Endometrial microvascular endothelial cells (primary cell): ENCODE measurements around the gene PTPA. TPM values are rescaled to one million over a fixed set of nuclear protein-coding genes. Genes with fewer than 3 reads are reported as not detected.

Source experiments
- in situ Hi-C: cut with HindIII; loops from 2 replicates; pipeline ENCODE4 v1.10.0; 2017; ENCODE audit warnings: low sequenced_read_pairs, low pct_unique_long_range_greater_than_20kb; ENCODE audit errors: inconsistent ontology term
- total RNA-seq: library from RNA; depleted of rRNA; stranded (reverse); fragments of >200 nt; gene quantifications from one replicate; pipeline ENCODE4 v1.2.3, GENCODE V29; 2015; ENCODE audit errors: inconsistent ontology term

The PTPA gene
- 163 TPM for total RNA-seq

GRCh38 chr9:129110740-129111527, at the start of gene PTPA, which contains the start of gene CRAT:
Gene PTPA (plus strand): TSS chr9:129111415. CDS start chr9:129111601, 186 bp downstream.
Gene CRAT (minus strand): TSS chr9:129110793. CDS start chr9:129110509, 284 bp downstream.
- in situ Hi-C loops, result no loop called here

- in situ Hi-C loops, result no loop called here
These were observed 48.2 kb upstream of the PTPA start for GRCh38 chr9:129063061-129063460.

GRCh38 chr9:129064499-129064908, 46.7 kb upstream of the PTPA start:
- in situ Hi-C loops, result no loop called here

- in situ Hi-C loops, result no loop called here
These were observed 43.1 kb upstream of the PTPA start for GRCh38 chr9:129068110-129068509.

GRCh38 chr9:129068990-129069861, 42.0 kb upstream of the PTPA start:
- in situ Hi-C loops, result no loop called here

- in situ Hi-C loops, result no loop called here
These were observed 41.2 kb upstream of the PTPA start for GRCh38 chr9:129069862-129070641.

GRCh38 chr9:129070696-129071525, 40.3 kb upstream of the PTPA start:
- in situ Hi-C loops, result no loop called here

GRCh38 chr9:129071526-129072126, 39.6 kb upstream of the PTPA start:
- in situ Hi-C loops, result no loop called here

- in situ Hi-C loops, result no loop called here
These were observed 39.0 kb upstream of the PTPA start for GRCh38 chr9:129072171-129072570.

- in situ Hi-C loops, result no loop called here
These were observed 37.8 kb upstream of the PTPA start for GRCh38 chr9:129073404-129073803.

- in situ Hi-C loops, result no loop called here
These were observed 37.1 kb upstream of the PTPA start for GRCh38 chr9:129074106-129074505.

- in situ Hi-C loops, result no loop called here
These were observed 35.1 kb upstream of the PTPA start for GRCh38 chr9:129075996-129076639.

GRCh38 chr9:129076640-129077037, 34.6 kb upstream of the PTPA start:
- in situ Hi-C loops, result no loop called here

GRCh38 chr9:129077236-129077635, 34.0 kb upstream of the PTPA start:
- in situ Hi-C loops, result no loop called here

- in situ Hi-C loops, result no loop called here
These were observed 32.3 kb upstream of the PTPA start for GRCh38 chr9:129078691-129079503.

- in situ Hi-C loops, result no loop called here
These were observed 31.4 kb upstream of the PTPA start for GRCh38 chr9:129079829-129080228.

GRCh38 chr9:129080298-129080600, 31.0 kb upstream of the PTPA start:
- in situ Hi-C loops, result no loop called here
